Keratinocyte (primary cell): Measurements from ENCODE around the gene PBOV1. TPM values are rescaled to one million over a fixed set of nuclear protein-coding genes. Genes with fewer than 3 reads are reported as not detected.

ENCODE experiments used
- DNase-seq: peaks from one replicate; pipeline ENCODE4 v3.0.0-alpha.2; 2011; ENCODE audit warnings: low read depth, missing footprints, low spot score
- FAIRE-seq: peaks from 2 replicates; lab custom pipeline; 2011; peaks lifted over from hg19 to GRCh38; lab: Jason Lieb, UNC
- H2AFZ ChIP-seq: 2 replicates; pipeline ENCODE4 v1.6.0; 2012; ENCODE audit warnings: low read length, control low read depth, inconsistent platforms; ENCODE audit not compliant: control insufficient read depth
- H3K27ac ChIP-seq: 2 replicates; pipeline ENCODE4 v1.5.1; 2011; ENCODE audit warnings: low read length; ENCODE audit not compliant: control insufficient read depth, insufficient read depth
- H3K27me3 ChIP-seq: 3 replicates; pipeline ENCODE4 v1.6.0; 2011; ENCODE audit warnings: low read length; ENCODE audit not compliant: control insufficient read depth, insufficient read depth; ENCODE audit errors: extremely low read depth
- H3K36me3 ChIP-seq, 2 experiments: 2 replicates in 1 of 2; 3 replicates in 1 of 2; pipeline ENCODE4 v1.5.1; 2011; ENCODE audit warnings: low read length in 2 of 2, mild to moderate bottlenecking in 1 of 2; ENCODE audit not compliant: control insufficient read depth in 2 of 2, insufficient read depth in 2 of 2; ENCODE audit errors: extremely low read depth in 1 of 2
- H3K4me1 ChIP-seq: 3 replicates; pipeline ENCODE4 v1.5.1; 2011; ENCODE audit warnings: low read length; ENCODE audit not compliant: control insufficient read depth, insufficient read depth; ENCODE audit errors: extremely low read depth
- H3K4me2 ChIP-seq: 3 replicates; pipeline ENCODE4 v1.6.0; 2011; ENCODE audit warnings: low read depth, low read length; ENCODE audit not compliant: control insufficient read depth, insufficient read depth; ENCODE audit errors: extremely low read depth
- H3K4me3 ChIP-seq, 3 experiments: fragments of 200-600 bp in 1 of 3; sonication (generic) in 1 of 3; 2 replicates in 2 of 3; 3 replicates in 1 of 3; pipeline ENCODE4 v1.5.1; 2011 to 2016; ENCODE audit warnings: low read length in 3 of 3, mild to moderate bottlenecking in 3 of 3, control low read depth in 2 of 3, inconsistent platforms in 1 of 3, low read depth in 1 of 3, mixed read lengths in 1 of 3, mixed run types in 1 of 3, moderate library complexity in 1 of 3; ENCODE audit not compliant: control insufficient read depth in 2 of 3, insufficient read depth in 2 of 3; ENCODE audit errors: extremely low read depth in 1 of 3
- H3K79me2 ChIP-seq: 2 replicates; pipeline ENCODE4 v1.6.0; 2012; ENCODE audit warnings: low read length; ENCODE audit not compliant: control insufficient read depth, insufficient read depth
- H3K9ac ChIP-seq: 3 replicates; pipeline ENCODE4 v1.6.0; 2011; ENCODE audit warnings: low read length; ENCODE audit not compliant: control insufficient read depth, insufficient read depth; ENCODE audit errors: extremely low read depth
- H3K9me1 ChIP-seq: 3 replicates; pipeline ENCODE4 v1.6.0; 2011; ENCODE audit warnings: low read length; ENCODE audit not compliant: control insufficient read depth, insufficient read depth; ENCODE audit errors: extremely low read depth
- H3K9me3 ChIP-seq: 2 replicates; pipeline ENCODE4 v1.5.1; 2012; ENCODE audit warnings: low read depth, low read length; ENCODE audit not compliant: control insufficient read depth
- H4K20me1 ChIP-seq: 3 replicates; pipeline ENCODE4 v1.6.0; 2011; ENCODE audit warnings: low read length; ENCODE audit not compliant: control insufficient read depth, insufficient read depth; ENCODE audit errors: extremely low read depth
- EZH2 ChIP-seq: IDR thresholded peaks from one replicate; pipeline ENCODE4 v1.6.1; 2012; ENCODE audit warnings: inconsistent platforms, mild to moderate bottlenecking, low read length, moderate library complexity
- dilution Hi-C: fragments of 300-500 bp; cut with MboI; formaldehyde crosslinking; loops from one replicate; pipeline ENCODE4 v1.7.0; 2020; ENCODE audit warnings: low sequenced_read_pairs; ENCODE audit not compliant: extremely low pct_ligation_motif_present
- polyA plus RNA-seq, 5 experiments: library from polyadenylated mRNA; depleted of rRNA in 3 of 5; stranded (reverse) in 3 of 5; stranded (forward) in 1 of 5; unstranded in 1 of 5; fragments of >200 nt; gene quantifications; 1 replicate in 1 of 5; 2 replicates in 3 of 5; 3 replicates in 1 of 5; pipeline versions ENCODE4 v1.2.1 to v1.2.3, GENCODE V29; 2011 to 2012; ENCODE audit warnings: missing spikeins in 2 of 5, low read depth in 1 of 5, low replicate concordance in 1 of 5
- TF ChIP-seq, protein P1 (sequence below), 3 experiments: IDR thresholded peaks in 1 of 3; conservative IDR thresholded peaks in 1 of 3; optimal IDR thresholded peaks in 1 of 3; 2 replicates in 2 of 3; 3 replicates in 1 of 3; pipeline versions ENCODE3 to v1.5.1; 2011; ENCODE audit warnings: low read length in 3 of 3, mild to moderate bottlenecking in 3 of 3, moderate library complexity in 2 of 3, control low read depth in 1 of 3, inconsistent platforms in 1 of 3; ENCODE audit not compliant: insufficient read depth in 2 of 3; ENCODE audit errors: extremely low read depth in 1 of 3

The PBOV1 gene
- polyA plus RNA-seq, 1 donor (not counting 4 experiments of a cell fraction or from before 2014, with no cell fraction given) = not detected

GRCh38 chr6:138206862-138207261 is 11.4 kb downstream of the PBOV1 start:
- H3K4me1 ChIP-seq = no peaks in the 10 kb centered on the region
- H3K27me3 ChIP-seq = no peaks in the 10 kb centered on the region
- no peaks in the 10 kb centered on the region for H3K79me2 ChIP-seq
- H3K4me3 ChIP-seq = no peak overlapping the region
- H4K20me1 ChIP-seq = no peaks in the 10 kb centered on the region
- no peak overlapping the region for H2AFZ ChIP-seq
- H3K9me1 ChIP-seq = no peaks in the 10 kb centered on the region
- no peak overlapping the region for H3K27ac ChIP-seq
- DNase-seq = no peak
- FAIRE-seq = no peak
- dilution Hi-C loops = no loop called here
- no peak for TF ChIP-seq EZH2
- TF ChIP-seq, protein P1, sequence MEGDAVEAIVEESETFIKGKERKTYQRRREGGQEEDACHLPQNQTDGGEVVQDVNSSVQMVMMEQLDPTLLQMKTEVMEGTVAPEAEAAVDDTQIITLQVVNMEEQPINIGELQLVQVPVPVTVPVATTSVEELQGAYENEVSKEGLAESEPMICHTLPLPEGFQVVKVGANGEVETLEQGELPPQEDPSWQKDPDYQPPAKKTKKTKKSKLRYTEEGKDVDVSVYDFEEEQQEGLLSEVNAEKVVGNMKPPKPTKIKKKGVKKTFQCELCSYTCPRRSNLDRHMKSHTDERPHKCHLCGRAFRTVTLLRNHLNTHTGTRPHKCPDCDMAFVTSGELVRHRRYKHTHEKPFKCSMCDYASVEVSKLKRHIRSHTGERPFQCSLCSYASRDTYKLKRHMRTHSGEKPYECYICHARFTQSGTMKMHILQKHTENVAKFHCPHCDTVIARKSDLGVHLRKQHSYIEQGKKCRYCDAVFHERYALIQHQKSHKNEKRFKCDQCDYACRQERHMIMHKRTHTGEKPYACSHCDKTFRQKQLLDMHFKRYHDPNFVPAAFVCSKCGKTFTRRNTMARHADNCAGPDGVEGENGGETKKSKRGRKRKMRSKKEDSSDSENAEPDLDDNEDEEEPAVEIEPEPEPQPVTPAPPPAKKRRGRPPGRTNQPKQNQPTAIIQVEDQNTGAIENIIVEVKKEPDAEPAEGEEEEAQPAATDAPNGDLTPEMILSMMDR (optimal IDR thresholded peaks at IDR 0.05 in 1 of 3, IDR thresholded peaks at IDR 0.05 in 1 of 3, conservative IDR thresholded peaks at IDR 0.05 in 1 of 3; ENCODE audit: extremely low read depth in 1 of 3, insufficient read depth in 2 of 3, low read length in 3 of 3) = no peak
- H3K9ac ChIP-seq = no peak overlapping the region
- no peaks in the 10 kb centered on the region for H3K36me3 ChIP-seq
- no peaks in the 10 kb centered on the region for H3K9me3 ChIP-seq
- H3K4me2 ChIP-seq = no peak overlapping the region

DNA sequence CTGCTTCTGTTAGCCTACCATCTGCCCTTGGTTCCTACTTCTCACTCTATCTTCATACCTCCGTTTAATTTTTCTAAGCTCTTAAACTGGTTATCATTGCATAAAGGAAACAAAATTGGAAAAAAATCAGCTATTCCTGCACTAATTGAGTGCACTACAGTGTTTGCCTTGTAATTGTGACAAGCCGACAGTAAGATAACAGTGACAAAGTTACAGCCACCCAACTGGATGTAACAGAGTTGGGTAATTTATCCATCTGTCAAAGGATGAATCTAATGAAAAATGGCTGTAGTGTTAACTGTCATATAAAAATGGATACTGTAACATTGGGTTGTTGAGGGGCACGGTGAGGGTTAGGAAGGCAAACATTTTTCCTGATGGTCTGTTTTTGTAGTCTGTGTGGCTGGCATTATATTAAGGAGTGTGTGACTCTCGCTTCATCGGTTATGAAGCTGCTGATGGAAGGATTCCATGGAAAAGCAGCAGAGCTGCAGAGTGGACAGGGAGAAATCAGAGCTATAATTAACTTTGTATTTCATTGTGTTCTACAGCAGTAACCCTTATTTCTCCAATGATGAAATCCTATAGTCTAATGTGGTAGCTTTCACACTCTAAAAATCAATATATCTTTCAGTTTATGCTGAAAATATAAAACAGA is 12.7 kb downstream of the PBOV1 start:
- Histone ChIP-seq H3K4me2 (no peak overlapping the region), H3K36me3 (no peaks in the 10 kb centered on the region), H3K79me2 (no peaks in the 10 kb centered on the region), H3K9ac (no peak overlapping the region), H3K9me3 (no peaks in the 10 kb centered on the region), H3K9me1 (no peaks in the 10 kb centered on the region), H3K4me1 (no peaks in the 10 kb centered on the region), H4K20me1 (no peaks in the 10 kb centered on the region), H2AFZ (no peak overlapping the region), H3K27ac (no peak overlapping the region), H3K4me3 (no peak overlapping the region), H3K27me3 (no peaks in the 10 kb centered on the region)
- no peak for TF ChIP-seq EZH2
- TF ChIP-seq, protein P1 (optimal IDR thresholded peaks at IDR 0.05 in 1 of 3, IDR thresholded peaks at IDR 0.05 in 1 of 3, conservative IDR thresholded peaks at IDR 0.05 in 1 of 3; ENCODE audit: extremely low read depth in 1 of 3, insufficient read depth in 2 of 3, low read length in 3 of 3) = no peak
- no peak for DNase-seq
- dilution Hi-C loops = no loop called here
- no peak for FAIRE-seq
